HG03139 (cell line): ENCODE results near the gene CAPN1.
A peak's percentile ranks its signal among the peaks of the same experiment; 100 is the strongest.
"Not testable (repeated sequence)": the region's sequence is repeated elsewhere in the genome, so short reads cannot be mapped to it uniquely, and the experiment has no call there.

Experiments
- ATAC-seq: cut with Tn5 transposase; IDR thresholded peaks from one replicate; pipeline ENCODE4 v1.9.1; 2021; ENCODE audit not compliant: unreplicated experiment

The CAPN1 gene

DNA sequence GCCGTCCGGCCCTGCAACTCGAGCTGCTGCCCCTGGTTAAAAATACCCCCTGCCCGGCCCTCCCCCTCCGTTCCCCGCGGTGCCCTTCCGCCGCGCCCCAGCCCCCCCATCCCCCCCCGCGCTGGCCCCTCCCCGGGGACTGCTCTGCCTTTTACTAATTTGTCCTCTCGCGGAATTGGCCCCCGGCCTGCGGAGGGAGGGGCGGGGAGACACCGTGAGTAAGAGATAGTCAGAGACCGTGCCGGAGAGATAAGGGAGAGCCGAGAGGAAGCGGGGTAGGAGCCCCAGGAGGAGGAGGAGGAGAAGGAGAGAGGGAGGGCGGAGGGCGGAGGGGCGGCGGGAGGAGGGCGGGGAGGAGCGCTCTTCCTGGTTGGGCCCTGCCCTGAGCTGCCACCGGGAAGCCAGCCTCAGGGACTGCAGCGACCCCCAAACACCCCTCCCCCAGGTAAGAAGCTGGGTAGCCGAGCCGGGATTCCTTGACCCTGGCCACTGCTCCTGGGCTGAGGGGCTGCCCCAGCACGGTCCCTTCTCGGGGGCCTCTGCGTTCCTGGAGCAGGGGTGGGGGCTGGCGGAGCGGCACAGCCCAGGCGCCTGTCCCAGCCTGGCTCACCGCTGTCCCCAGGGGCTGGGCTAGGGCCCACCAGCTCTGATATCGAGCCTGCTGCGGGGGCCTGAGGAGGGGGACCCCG lies at the start of gene CAPN1:
Gene CAPN1 (plus strand): TSS at position 360 of the 689 bp plus-strand sequence. CDS start 774 bp downstream, outside the sequence.
- ATAC-seq, result peak; percentile 32

DNA sequence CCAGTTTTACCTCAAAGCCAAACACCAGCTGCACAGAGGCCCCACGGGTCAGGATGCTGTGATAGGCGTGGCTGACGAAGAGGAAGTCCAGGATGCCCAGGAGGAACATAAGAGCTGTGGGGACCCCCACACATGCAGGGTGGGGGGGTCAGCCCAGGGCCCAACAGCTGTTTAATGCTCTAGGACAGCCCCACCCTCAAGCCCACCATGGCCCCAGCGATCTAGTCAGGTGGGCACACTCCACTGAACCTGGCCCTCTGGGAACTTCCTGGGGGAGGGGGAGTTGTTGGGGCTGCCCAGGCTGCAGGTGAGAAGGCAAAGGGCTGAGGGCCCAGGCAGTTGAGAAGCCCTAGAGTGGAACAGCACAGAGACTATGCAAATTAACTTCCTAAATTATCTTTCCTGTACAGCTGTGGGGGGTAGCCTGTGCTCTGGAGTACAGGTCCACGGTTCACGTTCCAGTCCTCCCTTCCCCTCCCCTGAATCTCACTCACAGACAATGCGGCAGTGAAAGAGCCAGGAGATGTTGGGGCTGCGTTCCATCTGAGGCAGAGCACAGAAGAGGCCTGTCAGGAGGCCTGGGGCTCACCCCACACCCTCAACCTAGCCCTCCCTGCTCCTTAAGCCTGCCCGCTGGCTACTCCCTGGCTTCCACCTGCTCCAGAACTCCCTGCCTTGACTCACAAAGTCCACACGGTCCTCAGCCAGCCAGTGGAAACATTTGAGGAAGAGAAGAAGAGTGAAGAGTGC lies 49.3 kb upstream of the CAPN1 start:
- ATAC-seq, result peak; percentile 37

DNA sequence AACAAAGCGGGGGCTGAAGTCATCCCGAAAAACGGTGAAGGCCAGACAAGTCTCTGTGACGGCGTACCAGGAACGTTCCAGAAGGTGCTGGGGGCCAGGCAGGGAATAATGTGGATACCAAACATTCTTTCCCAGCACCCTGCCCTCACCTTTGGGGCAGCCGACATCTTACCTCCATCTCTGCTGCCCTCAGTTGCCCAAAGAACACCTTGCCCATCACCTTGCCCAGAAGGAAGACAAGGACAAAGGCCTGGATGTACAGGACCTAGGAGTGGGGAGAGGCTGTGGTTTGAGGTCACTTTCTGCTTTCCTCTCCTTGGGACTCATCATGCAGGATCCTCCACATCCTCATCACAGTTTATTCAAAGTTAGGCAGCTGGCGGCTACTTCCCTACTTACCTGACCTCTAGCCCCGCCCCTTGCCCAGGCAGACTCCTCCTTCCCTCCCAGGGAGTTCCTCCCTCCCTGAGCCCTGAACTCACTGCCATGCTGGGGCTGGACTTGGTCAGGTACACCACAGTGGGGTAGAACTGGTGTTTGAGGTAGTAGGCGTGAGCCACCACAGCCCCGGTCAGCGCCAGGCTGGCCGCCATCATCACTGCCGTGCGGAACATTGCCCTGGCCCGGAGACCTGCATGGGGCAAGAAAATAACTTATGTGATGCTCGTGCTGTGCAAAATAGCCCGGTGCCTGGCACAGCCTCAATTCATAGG lies 48.6 kb upstream of the CAPN1 start:
- no peak for ATAC-seq

DNA sequence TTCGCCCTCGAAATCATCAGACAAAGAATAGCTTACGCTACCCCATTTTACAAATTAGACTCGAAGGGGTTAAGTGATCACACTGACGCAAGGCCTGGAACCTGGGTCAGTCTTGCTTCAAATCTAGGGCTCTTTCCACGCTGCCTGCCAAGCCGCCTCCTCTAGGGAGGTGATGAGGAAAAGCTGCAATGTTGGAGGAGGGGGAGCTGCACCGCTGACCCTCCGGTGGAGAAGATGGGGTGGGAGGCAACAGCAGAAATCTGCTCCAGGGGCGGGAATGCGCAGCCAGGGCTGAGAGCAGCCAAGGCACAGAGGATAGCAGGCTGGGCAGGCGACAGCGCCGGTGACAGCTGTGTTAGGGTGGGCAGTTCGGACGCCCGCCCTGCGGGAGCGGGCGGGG lies 48.0 kb upstream of the CAPN1 start:
- no peak for ATAC-seq

GRCh38 chr11:65134240-65134951 lies 47.3 kb upstream of the CAPN1 start, which contains the start of gene SYVN1:
TSS of gene SYVN1 (minus strand) at chr11:65134519. CDS start at chr11:65133601, 918 bp downstream.
- ATAC-seq, result peak; percentile 37

DNA sequence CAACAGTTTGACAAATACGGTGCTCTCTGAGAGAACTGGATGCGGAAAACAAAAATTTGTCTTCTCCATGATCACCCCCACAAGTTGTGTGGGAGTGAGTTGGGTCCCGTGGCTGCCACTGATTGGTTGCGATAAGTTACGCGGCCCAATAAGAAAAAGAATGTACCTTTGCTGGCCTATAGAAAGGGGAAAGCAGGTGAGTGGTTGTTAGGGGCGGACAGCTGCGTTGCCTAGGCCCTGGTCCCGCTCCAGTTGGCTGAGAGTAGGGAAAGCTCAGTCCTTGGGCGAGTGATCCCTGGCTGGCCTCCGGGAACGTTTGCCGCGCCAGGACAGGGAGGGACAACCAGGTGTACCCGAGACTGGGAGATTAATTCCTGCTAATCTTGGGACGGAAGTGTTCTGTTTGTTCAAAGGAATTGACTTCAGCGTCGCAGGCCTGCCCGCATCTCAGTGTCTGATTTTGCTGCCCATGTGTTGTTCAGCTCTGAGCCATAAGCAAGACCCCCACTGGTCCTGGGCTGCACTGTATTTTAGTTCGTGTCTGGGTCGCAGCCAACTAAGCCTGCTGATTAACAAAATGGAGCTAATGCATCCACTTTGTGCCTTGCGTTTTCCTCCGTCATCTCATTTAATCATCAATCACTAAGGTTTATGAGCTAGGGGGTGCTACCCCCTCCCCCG lies 46.6 kb upstream of the CAPN1 start:
- peak; percentile 55 for ATAC-seq

GRCh38 chr11:65135633-65136145 lies 46.0 kb upstream of the CAPN1 start:
- ATAC-seq, result no peak

- no peak for ATAC-seq
Measured at GRCh38 chr11:65136515-65137096, 45.1 kb upstream of the CAPN1 start.

GRCh38 chr11:65141896-65142494 lies 39.7 kb upstream of the CAPN1 start:
- no peak for ATAC-seq

- ATAC-seq, result no peak
Measured at GRCh38 chr11:65147352-65148075, 34.2 kb upstream of the CAPN1 start.

- no peak for ATAC-seq
Measured at GRCh38 chr11:65148657-65149056, 33.1 kb upstream of the CAPN1 start.

DNA sequence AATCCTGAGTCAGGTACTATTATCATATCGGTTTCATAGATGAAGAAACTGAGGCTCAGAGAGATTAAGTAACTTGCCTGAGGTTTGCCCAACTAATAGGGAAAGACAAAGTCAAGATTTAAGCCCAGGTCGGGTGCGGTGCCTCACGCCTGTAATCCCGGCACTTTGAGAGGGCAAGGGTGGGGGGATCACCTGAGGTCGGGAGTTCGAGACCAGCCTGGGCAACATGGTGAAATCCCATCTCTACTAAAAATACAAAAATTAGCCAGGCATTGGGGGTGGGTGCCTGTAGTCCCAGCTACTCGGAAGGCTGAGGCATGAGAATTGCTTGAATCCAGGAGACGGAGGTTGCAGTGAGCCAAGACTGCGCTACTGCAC lies 31.6 kb upstream of the CAPN1 start:
- ATAC-seq, result not testable (repeated sequence)

DNA sequence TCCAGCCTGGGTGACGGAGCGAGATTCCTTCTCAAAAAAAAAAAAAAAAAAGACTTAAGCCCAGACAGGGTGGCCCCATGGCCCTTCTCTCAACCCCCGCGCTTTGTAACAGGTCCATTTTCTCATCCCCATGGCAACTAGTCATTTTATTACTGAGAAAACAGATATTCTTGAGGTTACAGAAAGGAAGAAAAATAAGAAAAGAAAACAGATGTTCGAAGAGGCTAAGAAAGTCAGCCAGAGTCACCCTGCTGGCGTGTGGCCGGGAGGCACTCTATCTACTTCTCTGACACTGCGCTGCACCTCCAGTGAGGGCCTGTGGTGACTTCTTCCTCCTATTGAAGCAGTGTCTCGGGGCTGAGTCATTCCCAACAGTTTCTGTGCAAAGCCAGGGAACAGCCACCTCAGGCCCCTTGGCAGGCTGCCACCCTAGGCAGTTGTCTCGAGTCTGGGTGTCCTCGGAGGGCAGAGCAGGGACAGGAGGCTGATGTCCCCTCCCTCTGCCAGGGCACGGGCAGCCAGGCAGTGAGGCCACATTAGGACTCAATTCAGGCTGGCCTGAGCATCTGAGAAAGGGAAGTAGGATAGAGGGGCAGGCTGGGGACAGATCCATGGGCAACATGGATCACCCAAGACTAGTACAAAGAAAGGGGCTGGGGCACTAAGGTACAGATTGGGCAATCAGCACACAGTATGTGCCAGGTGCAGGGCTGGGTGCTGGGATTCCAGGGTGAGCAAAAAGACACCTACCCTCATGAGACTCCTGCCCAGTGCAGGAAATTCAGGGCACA lies 31.0 kb upstream of the CAPN1 start:
- ATAC-seq, result no peak

DNA sequence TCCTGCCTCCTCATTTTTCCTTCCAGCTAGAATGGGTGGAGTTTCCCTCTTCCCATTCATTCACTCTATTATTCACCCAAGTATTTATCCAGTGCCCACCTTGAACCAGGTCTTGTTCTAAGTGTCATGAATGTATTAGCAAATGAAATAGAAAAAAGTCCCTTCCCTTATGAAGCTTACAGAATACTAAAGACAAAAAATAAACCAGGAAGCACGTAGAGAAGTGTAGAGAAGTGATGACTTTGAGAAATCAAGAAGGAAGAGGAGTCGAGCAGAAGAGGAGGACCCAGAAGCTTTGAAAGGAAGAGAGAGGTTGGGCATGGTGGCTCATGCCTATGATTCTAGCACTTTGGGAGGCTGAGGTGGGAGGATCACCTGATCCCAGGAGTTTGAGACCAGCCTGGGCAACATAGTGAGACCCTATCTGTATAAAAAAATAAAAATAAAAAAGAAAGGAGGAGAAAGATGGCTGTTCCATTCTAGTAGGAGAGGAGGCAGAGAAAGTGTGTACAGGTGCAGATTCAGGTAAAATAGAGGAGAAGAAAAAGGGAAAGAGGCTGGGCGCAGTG lies 30.3 kb upstream of the CAPN1 start:
- no peak for ATAC-seq

DNA sequence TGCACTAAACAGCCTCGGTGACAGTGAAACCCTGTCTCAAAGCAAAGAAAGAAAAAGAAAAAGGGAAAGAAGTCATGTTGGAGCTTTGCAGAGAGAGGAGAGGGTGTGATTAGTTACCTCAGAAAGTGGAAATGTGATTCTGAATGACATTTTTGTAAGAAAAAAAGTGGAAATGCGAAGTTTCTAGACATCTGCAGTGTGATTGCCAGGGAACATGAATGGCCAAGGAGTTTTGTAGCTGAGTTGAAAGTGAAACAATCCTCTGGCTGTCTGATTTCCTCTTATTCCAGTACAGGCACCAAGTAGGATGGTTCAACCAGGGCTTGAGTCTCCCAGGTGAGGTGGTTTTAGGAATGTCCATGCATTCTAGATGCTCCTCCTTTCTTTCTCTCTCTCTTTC lies 29.6 kb upstream of the CAPN1 start:
- no peak for ATAC-seq

- ATAC-seq, result no peak
Measured at GRCh38 chr11:65156256-65156655, 25.5 kb upstream of the CAPN1 start.

GRCh38 chr11:65156926-65157325 lies 24.8 kb upstream of the CAPN1 start:
- ATAC-seq, result no peak

DNA sequence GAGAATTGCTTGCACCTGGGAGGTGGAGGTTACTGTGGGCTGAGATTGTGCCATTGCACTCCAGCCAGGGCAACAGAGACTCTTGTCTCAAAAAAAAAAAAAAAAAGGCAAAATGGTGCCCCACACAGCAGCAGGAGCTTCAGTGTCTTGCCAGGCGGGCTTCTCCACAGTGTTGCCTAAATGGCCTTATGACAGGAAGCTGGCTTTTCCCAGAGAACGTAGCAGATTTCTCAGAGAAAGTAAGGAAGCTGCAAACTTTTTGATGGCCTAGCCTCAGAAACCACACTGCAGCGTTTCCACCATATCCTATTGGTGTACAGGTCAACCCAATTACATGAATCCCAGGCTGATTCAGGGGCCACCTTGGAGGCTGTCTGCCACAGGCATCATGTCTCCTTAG lies 24.4 kb upstream of the CAPN1 start:
- ATAC-seq, result no peak
